ENCODE data around the gene CTIF. TPM values are rescaled to one million over a fixed set of nuclear protein-coding genes. Genes with fewer than 3 reads are reported as not detected.

Gene CTIF
- total RNA-seq, 1 donor from 2014 or later: 60.0 TPM

DNA sequence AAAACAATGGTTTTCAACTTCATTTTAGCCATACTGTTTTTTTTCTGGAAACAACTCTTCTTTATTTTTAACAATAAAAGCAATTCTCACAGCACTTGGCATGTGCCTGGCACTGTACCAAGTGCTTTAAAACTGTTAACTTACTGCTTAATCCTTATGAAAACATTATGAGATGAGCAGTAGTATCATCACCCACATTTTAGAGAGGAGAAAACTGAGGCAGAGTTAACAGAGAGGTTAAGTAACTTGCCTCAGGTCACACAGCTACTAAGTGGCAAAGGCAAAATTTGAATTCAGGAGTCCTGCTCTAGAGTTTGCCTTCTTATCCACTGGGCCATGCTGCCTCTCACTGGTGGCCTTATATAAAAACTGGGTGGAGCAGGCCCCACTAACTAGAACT, 23.2 kb downstream of the CTIF start:
- H3K27ac ChIP-seq (replicated peaks): no peak overlapping the region
- H3K4me3 ChIP-seq: no peak overlapping the region
- intact Hi-C loops (cut with micrococcal nuclease): no loop called here
- TF ChIP-seq, protein P1, sequence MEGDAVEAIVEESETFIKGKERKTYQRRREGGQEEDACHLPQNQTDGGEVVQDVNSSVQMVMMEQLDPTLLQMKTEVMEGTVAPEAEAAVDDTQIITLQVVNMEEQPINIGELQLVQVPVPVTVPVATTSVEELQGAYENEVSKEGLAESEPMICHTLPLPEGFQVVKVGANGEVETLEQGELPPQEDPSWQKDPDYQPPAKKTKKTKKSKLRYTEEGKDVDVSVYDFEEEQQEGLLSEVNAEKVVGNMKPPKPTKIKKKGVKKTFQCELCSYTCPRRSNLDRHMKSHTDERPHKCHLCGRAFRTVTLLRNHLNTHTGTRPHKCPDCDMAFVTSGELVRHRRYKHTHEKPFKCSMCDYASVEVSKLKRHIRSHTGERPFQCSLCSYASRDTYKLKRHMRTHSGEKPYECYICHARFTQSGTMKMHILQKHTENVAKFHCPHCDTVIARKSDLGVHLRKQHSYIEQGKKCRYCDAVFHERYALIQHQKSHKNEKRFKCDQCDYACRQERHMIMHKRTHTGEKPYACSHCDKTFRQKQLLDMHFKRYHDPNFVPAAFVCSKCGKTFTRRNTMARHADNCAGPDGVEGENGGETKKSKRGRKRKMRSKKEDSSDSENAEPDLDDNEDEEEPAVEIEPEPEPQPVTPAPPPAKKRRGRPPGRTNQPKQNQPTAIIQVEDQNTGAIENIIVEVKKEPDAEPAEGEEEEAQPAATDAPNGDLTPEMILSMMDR (IDR thresholded peaks at IDR 0.05; ENCODE audit: borderline replicate concordance): no peak
- H3K27me3 ChIP-seq (ENCODE audit: low read depth): no peaks in the 10 kb centered on the region
- DNase-seq: no peak
- peaks cover 12% of the 10 kb centered on the region for H3K9me3 ChIP-seq (replicated peaks)
- peaks cover 71% of the 10 kb centered on the region for H3K4me1 ChIP-seq
- peaks cover 3% of the 10 kb centered on the region for H3K36me3 ChIP-seq

DNA sequence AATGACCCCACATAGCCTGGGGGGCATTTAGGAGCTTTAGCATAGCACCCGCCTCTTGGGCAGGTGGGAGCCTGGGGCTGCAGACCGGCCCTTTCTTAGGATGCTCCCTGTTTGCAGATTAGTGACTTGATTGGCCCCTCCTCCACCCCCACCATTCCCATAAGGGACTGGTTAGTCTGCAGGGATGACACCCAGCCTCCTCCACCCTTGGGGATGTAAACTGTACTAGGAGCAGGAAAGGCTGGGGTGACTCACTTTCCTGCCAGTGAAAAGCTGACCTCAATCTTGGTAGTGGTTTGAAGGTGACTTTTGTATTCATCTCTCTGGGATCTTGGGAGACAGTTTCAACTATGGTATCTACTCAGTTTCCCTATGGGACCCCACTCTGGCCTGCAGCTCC, 24.2 kb downstream of the CTIF start:
- no peaks in the 10 kb centered on the region for H3K36me3 ChIP-seq
- H3K4me1 ChIP-seq: peaks cover 62% of the 10 kb centered on the region
- intact Hi-C loops (cut with micrococcal nuclease): no loop called here
- no peak overlapping the region for H3K4me3 ChIP-seq
- peak overlapping the region; percentile 23 for H3K27ac ChIP-seq (replicated peaks)
- DNase-seq: no peak
- H3K27me3 ChIP-seq (ENCODE audit: low read depth): no peaks in the 10 kb centered on the region
- peaks cover 12% of the 10 kb centered on the region for H3K9me3 ChIP-seq (replicated peaks)
- TF ChIP-seq, protein P1 (IDR thresholded peaks at IDR 0.05; ENCODE audit: borderline replicate concordance): no peak

DNA sequence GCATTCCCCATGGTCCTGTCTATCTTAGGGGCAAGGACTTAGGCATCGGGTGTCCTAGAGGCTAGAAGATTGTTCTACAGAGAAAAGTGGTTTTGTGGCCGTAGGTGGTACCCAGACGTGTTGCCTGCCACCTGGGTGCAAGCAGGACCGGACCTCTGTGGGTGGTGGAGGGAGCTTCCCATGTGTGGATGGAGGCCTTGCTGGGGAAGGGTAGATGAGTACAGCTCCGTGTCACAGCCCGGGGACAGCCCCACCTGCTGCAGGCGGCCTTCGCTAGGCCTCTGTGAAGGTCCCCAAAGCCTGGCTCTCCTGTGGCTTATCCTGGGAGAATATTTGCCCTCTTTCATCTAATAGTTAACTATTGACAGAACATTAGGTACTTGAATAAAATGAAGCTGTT, 25.3 kb downstream of the CTIF start:
- TF ChIP-seq, protein P1 (IDR thresholded peaks at IDR 0.05; ENCODE audit: borderline replicate concordance): no peak
- no peak for DNase-seq
- peaks cover 57% of the 10 kb centered on the region for H3K4me1 ChIP-seq
- H3K9me3 ChIP-seq (replicated peaks): peaks cover 6% of the 10 kb centered on the region
- intact Hi-C loops (cut with micrococcal nuclease): no loop called here
- no peaks in the 10 kb centered on the region for H3K36me3 ChIP-seq
- H3K27ac ChIP-seq (replicated peaks): no peak overlapping the region
- no peaks in the 10 kb centered on the region for H3K27me3 ChIP-seq (ENCODE audit: low read depth)
- no peak overlapping the region for H3K4me3 ChIP-seq

DNA sequence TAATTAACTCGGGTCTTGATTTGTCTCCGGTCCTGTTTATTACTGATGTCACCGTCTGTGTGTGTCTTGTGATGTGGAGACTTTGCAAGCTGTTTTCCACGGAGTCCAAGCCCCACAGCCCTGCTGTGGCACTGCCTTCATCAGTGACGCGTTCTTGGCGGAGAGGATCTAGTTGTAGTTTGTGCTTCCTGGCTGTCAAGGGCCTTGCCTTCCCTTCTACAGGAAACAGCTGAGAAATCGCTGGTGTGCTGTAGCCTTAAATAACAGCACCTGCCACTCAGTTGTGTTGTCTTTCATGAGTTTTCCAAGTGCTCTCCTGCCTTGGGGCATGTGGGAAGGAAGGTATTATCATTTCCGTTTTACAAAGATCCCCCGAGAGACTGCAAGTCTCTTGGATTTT, 26.3 kb downstream of the CTIF start:
- Histone ChIP-seq H3K27ac (replicated peaks) (peak overlapping the region; percentile 4), H3K4me3 (no peak overlapping the region), H3K27me3 (ENCODE audit: low read depth) (no peaks in the 10 kb centered on the region), H3K9me3 (replicated peaks) (no peaks in the 10 kb centered on the region), H3K36me3 (no peaks in the 10 kb centered on the region), H3K4me1 (peaks cover 64% of the 10 kb centered on the region)
- TF ChIP-seq, protein P1 (IDR thresholded peaks at IDR 0.05; ENCODE audit: borderline replicate concordance): no peak
- intact Hi-C loops (cut with micrococcal nuclease): no loop called here
- no peak for DNase-seq

DNA sequence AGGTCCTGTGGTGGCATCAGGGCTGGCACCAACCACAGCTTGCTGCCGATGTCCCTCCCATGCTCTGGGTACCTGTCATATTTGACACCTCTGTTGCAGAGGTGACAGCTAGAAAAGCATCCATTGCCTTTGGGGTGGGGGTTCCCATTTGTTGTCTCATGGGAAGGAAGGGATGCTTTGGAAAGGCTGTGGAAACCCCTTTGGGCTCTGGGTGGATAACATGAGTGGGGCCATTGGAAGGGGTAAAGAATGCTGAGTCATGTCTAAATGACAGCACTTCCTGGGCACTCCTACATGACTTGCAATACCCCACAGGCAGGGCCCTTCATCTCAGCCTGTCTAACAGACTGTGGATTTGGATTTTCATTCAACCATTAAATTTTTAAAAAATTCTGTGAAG, 27.8 kb downstream of the CTIF start:
- Histone ChIP-seq H3K9me3 (replicated peaks) (no peaks in the 10 kb centered on the region), H3K27me3 (ENCODE audit: low read depth) (no peaks in the 10 kb centered on the region), H3K36me3 (no peaks in the 10 kb centered on the region), H3K27ac (replicated peaks) (no peak overlapping the region), H3K4me1 (peaks cover 64% of the 10 kb centered on the region), H3K4me3 (no peak overlapping the region)
- intact Hi-C loops (cut with micrococcal nuclease): no loop called here
- TF ChIP-seq, protein P1 (IDR thresholded peaks at IDR 0.05; ENCODE audit: borderline replicate concordance): no peak
- DNase-seq: no peak

DNA sequence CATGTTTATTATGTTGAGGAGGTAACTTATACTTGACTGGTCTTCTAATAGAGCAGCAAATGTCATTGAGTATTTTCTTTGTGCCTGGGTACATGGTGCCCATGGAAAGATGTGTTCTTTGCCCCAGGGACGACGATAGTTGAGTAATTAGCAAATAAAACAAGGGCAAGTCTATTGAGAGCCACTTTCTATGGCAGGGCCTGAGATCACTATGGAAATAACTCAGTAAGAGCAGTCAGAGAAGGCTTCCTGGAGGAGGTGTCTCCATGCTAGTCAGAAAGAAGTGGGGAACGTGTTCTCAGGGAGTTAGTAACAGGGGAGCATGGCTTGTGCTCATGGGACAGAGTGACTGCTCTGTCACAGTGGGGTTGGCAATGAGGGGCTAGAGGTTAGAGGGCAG, 28.6 kb downstream of the CTIF start:
- H3K9me3 ChIP-seq (replicated peaks): no peaks in the 10 kb centered on the region
- intact Hi-C loops (cut with micrococcal nuclease): no loop called here
- no peak for DNase-seq
- H3K4me3 ChIP-seq: no peak overlapping the region
- peaks cover 56% of the 10 kb centered on the region for H3K4me1 ChIP-seq
- H3K27ac ChIP-seq (replicated peaks): no peak overlapping the region
- no peaks in the 10 kb centered on the region for H3K36me3 ChIP-seq
- H3K27me3 ChIP-seq (ENCODE audit: low read depth): no peaks in the 10 kb centered on the region
- TF ChIP-seq, protein P1 (IDR thresholded peaks at IDR 0.05; ENCODE audit: borderline replicate concordance): no peak

Data from left ventricle myocardium inferior (tissue), 1 donor.